OCI-LY3 (cell line): ENCODE measurements around the gene DENND4B.

Experiments used
- CTCF ChIP-seq: fragments of 200-600, 300-600 bp; sonication (generic); IDR thresholded peaks from 2 replicates; pipeline ENCODE4 v1.5.1; 2014; ENCODE audit warnings: antibody characterized with exemption, low read length, low read depth
- EZH2phosphoT487 ChIP-seq: fragments of 200-600 bp; shearing (Covaris generic); IDR thresholded peaks from 2 replicates; pipeline ENCODE4 v1.6.1; 2018; ENCODE audit warnings: antibody characterized with exemption, mixed run types, low read depth

- TF ChIP-seq CTCF (no peak), EZH2phosphoT487 (no peak)
Measured at GRCh38 chr1:153912349-153912748, 34.2 kb downstream of the DENND4B start.
